ENCODE results near the gene C8G.

C8G gene

GRCh38 chr9:136942112-136942880 is 2.7 kb upstream of the C8G start:
- DNase-seq, result no peak

- DNase-seq, result no peak
Observed at GRCh38 chr9:136942881-136943230, 2.2 kb upstream of the C8G start.

GRCh38 chr9:136943291-136944211 is 1.5 kb upstream of the C8G start:
- peak; percentile 11 to 33 for DNase-seq

GRCh38 chr9:136944212-136944518 is 878 bp upstream of the C8G start:
- peak in 1 of 2 experiments; percentile 33 for DNase-seq

GRCh38 chr9:136945333-136946227 is 537 bp downstream of the C8G start:
- no peak for DNase-seq

GRCh38 chr9:136946228-136947027 is 1.4 kb downstream of the C8G start:
- no peak for DNase-seq

GRCh38 chr9:136947028-136947891 is 2.2 kb downstream of the C8G start:
- DNase-seq, result no peak

GRCh38 chr9:136947955-136948510 is 3.0 kb downstream of the C8G start:
- no peak for DNase-seq

GRCh38 chr9:136949239-136949816 is 4.3 kb downstream of the C8G start:
- no peak for DNase-seq

GRCh38 chr9:136949817-136950655 is 5.0 kb downstream of the C8G start:
- DNase-seq, result peak; percentile 94 to 96

- no peak for DNase-seq
Observed at GRCh38 chr9:136950656-136951276, 5.7 kb downstream of the C8G start.

GRCh38 chr9:136951541-136952320 is 6.7 kb downstream of the C8G start, which contains the start of gene LCN12:
TSS of gene LCN12 (plus strand) at chr9:136952273. CDS start at chr9:136952328, 55 bp downstream.
- no peak for DNase-seq

GRCh38 chr9:136952321-136952850 is 7.3 kb downstream of the C8G start:
- DNase-seq, result no peak

GRCh38 chr9:136952876-136953770 is 8.1 kb downstream of the C8G start:
- no peak for DNase-seq

- DNase-seq, result no peak
Observed at GRCh38 chr9:136953771-136954269, 8.8 kb downstream of the C8G start.

- DNase-seq, result no peak
Observed at GRCh38 chr9:136954270-136955083, 9.4 kb downstream of the C8G start.

Measured in stimulated activated CD4-positive, alpha-beta T cell treated with anti-CD3 and anti-CD28 coated beads, Interleukin-4, amount 100 ng/mL, for 4 hours (primary cell).